COLO668 (cell line): ENCODE results near the gene PARN.
"Not testable (repeated sequence)": the region's sequence is repeated elsewhere in the genome, so short reads cannot be mapped to it uniquely, and the experiment has no call there.

ENCODE experiments used
- DNase-seq: peaks from one replicate; lab custom pipeline; 2025; ENCODE audit not compliant: unreplicated experiment; lab: John Stamatoyannopoulos, UW

The PARN gene

DNA sequence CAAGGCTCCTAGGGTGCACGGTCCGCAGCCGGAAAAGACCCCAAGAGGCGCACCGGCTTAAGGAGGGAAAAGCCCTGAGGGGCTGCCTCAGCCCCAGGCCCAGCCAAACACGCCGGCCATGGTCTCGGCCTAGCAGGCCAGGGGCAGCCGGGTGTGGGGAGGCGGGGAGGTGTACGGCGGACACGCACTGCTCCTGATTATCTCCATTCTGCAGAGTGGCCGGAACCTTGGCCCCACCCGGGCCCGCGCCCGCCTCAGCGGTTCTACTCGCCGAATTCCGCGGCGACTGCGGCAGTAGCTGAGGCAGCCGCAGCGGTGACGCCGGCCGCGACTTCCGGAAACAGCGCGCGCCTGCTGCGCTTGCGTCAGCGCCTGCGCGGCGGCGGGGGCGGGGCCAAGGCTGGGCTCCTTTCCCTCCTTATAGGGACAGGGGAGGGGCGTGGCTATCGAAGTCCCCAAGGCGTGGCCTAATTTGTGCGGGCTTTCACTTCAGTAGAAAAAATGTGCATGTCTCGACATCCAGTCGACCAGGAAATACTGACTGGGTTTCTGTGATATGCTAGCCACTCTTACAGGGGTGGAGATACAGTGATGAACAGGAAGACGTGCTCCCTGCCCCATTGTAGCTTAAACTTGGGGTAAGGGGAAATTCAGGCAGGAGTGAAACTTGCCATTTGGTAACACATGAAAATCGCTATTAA, at the start of gene PARN:
Gene PARN (minus strand): TSS at position 342 of the 701 bp plus-strand sequence. CDS start 135 bp downstream, at position 207.
- peak; percentile 95 for DNase-seq

DNA sequence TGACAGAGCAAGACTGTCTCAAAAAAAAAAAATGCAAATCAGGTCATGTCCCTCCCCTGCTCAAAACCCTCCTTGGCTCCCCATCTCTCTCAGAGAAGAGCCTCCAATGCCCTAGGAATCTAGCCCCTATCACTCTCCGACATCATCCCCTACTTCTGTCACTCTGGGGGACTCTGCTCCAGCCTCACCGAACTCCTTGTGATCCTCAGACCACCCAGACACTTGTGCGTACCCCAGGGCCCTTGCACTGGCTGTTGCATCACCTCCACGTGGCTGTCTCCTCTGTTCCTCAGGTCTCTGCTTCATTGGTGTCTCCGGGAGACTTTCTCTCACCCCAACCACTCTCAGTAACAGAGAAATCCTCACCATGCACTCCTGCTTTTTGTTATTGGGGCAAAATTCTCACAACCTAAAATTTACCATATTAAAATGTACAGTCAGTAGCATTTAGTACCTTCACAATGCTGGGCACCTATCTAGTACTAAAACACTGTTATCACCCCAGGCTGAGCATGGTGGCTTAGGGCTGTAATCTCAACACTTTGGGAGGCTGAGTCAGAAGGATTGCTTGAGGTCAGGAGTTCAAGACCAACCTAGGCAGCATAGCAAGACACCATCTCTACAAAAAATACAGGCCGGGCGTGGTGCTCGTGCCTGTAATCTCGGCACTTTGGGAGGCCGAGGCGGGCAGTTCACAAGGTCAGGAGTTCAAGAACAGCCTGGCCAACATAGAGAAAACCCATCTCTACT, 48.9 kb upstream of the PARN start:
- DNase-seq = no peak

DNA sequence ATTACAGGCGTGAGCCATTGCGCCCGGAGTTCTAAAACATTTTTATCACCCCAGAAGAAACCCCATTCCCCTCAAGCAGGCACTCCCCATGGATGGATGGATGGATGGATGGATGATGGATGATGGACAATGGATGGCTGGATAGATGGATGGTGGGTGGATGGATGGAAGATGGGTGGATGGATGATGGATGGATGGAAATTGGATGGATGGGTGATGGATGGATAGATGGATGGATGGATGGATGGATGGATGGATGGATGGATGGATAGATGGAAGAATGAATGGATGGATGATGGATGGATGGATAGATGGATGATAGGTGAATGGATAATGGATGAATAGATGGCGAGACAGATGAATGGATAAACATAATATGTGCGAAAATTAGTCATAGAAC, 47.6 kb upstream of the PARN start:
- no peak for DNase-seq

DNA sequence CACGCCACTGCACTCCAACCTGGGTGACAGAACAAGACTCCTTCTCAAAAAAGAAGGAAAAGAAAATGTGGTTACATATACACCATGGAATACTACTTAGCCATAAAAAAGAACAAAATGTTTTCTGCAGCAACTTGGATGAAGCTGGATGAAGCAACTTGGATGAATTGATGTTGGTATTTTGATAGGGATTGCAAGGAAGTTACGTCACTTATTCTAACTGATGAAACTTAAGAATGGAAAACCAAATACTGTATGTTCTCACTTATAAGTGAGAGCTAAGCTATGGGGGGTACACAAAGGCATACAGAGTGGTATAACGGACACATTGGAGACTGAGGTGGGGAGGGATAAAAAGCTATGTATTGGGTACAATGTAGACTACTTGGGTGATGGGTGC, 46.6 kb upstream of the PARN start:
- no peak for DNase-seq

DNA sequence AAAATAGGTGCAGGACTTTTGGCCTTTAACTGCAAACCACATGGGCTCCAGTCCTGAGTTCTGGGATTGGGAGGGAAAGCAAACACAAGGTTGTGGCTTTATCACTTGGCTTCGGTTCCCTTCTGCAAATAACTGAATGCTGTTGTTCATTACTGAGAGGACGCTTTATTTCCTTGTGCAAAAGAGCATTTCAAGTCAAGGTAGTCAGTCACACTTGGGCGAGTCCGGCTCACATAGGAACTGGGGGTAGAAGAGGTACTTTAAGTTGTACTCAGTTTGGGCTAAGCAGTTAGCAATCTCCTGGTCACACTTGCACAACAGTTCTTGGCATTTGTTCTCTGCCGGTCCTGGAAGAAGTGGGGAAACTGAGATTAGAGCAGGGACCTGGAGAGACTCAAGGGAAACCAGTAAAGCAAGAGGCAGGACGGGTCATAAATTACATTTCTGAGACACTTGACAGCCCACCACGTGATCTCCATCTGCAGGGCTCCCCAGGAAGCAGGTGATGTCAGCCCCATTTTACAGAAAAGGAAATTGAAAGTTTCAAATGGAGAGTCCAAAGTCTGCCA, 42.4 kb upstream of the PARN start:
- no peak for DNase-seq

DNA sequence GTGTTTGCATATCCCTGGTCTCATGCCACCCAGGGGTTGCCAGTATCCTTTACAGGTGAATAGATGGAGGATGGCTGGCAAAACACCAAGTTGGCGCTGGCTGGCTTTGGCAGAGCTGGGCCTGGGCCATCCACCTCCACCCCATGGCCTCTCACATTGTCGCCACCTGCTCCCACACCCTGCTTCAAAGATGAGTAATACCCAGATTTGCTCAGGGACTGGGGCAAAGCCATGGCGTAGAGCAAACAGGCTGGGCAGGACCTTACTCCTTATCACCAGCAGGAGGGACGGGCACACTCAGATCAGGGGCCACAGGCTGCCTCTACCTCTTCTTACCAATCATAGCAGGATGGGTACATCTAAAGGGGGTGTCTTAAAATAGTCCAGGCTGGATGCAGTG, 39.7 kb upstream of the PARN start:
- DNase-seq = no peak

DNA sequence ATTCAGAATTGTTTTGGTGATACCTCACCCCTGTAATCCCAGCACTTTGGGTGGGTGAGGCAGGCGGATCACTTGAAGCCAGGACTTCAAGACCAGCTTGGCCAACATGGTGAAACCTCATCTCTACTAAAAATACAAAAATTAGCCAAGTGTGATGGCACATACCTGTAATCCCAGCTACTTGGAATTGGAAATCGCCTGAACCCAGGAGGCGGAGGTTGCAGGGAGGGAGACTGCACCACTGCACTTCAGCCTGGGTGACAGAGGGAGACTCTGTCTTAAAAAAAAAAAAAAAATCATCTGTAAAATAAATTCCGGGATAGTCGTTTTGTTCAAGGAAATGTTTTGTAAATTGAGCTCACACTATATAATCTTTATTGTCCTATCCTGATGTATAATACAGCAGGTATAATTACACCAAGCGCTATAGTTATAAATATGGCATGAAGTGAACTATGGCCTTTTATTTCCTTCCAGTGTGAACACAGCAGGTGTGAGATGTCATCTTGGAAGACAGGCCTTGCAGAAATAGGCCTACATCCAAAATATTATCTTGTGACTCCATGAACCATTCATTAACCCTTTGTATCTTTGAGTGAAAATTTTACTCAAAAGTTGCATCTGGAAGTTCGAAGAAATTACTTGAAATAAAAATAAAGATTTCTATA, 38.6 kb upstream of the PARN start:
- no peak for DNase-seq

DNA sequence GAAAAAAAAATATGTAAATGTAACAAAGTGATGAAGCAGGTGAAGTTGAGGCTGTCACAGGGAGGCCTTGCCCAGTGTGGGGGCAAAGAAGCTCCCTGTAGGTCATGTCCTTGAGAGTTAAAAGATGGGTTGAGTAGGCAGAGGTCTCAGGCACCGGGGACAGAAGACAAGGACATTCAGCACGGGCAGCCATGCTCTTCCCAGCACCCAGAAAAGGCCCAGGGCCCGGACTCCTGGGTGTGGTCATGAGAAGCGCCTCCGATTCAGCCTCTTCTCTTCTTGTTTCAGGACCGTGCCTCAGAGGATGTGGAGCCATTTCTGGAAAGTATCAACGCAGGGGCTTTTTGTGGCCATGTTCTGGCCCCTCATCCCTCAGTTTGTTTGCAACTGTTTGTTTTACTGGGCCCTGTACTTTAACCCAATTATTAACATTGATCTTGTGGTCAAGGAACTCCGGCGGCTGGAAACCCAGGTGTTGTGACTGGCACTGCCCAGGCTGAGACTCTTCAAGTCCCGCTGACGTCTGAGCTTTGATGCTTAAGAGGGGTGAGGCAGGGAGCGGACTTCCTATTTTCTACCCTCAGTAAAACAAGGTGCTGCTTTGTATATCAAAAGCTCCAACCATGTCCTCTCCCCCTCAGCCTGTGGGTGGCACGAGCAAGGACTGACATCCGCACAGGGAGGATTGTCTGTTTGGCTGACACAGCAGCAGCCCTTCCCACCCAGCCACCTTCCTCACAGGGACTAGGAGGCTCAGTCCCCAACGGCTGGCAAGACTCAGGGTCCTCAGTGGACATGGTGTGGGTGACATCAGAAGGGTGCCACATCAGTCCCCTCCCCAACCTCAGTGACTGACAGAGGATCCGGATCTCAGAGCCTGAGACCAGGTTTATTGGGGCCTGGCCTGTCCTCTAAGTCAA, 37.5 kb upstream of the PARN start:
- DNase-seq = no peak

DNA sequence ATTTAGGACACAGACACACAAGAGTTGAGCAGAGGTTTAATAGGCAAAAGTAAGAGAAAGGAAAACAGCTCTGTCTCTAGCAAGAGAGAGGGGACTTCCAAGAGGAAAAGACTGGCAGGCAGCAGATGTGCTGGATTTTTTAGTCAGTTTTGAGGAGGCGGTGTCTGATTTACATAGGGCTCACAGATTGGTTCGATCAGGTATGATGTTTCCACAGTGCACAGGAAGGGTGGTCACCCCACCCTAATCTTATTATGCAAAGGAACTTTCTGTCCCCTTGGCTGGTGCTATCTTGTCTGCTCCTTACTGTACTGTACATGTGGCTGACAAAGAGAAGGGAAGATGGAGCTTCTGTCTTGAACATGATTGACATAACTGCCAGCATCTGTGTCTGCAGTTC, 28.0 kb upstream of the PARN start:
- DNase-seq = no peak

- no peak for DNase-seq
Observed at GRCh38 chr16:14652726-14653125, 22.7 kb upstream of the PARN start.

- no peak for DNase-seq
Observed at GRCh38 chr16:14650629-14651028, 20.6 kb upstream of the PARN start.

- DNase-seq = no peak
Observed at GRCh38 chr16:14649816-14650215, 19.8 kb upstream of the PARN start.

GRCh38 chr16:14641926-14642325, 11.9 kb upstream of the PARN start:
- DNase-seq = no peak

- no peak for DNase-seq
Observed at GRCh38 chr16:14641206-14641605, 11.1 kb upstream of the PARN start.

GRCh38 chr16:14640538-14640937, 10.5 kb upstream of the PARN start:
- DNase-seq = peak; percentile 71

DNA sequence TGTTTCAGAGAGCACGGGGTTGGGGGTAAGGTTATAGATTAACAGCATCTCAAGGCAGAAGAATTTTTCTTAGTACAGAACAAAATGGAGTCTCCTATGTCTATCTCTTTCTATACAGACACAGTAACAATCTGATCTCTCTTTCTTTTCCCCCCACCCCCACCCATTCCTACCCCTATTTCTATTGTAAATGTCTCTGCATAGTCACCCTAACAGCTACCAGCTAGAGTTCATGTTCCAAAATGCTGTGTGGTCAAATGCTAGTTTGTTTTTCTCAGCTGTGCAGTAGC, 6.8 kb upstream of the PARN start:
- not testable (repeated sequence) for DNase-seq

DNA sequence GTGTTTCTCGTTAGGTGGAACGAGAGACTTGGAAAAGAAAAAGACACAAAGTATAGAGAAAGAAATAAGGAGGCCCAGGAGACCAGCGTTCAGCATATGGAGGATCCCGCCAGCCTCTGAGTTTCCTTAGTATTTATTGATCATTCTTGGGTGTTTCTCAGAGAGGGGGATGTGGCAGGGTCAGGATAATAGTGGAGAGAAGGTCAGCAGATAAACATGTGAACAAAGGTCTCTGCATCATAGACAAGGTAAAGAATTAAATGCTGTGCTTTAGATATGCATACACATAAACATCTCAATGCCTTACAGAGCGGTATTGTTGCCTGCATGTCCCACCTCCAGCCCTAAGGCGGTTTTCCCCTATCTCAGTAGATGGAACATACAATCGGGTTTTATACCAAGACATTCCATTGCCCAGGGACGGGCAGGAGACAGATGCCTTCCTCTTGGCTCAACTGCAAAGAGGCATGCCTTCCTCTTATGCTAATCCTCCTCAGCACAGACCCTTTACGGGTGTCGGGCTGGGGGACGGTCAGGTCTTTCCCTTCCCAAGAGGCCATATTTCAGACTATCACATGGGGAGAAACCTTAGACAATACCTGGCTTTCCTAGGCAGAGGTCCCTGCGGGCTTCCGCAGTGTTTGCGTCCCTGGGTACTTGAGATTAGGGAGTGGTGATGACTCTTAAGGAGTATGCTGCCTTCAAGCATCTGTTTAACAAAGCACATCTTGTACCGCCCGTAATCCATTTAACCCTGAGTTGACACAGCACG, 6.3 kb upstream of the PARN start:
- not testable (repeated sequence) for DNase-seq

- DNase-seq = no peak
Observed at GRCh38 chr16:14635395-14636165, 5.5 kb upstream of the PARN start.

DNA sequence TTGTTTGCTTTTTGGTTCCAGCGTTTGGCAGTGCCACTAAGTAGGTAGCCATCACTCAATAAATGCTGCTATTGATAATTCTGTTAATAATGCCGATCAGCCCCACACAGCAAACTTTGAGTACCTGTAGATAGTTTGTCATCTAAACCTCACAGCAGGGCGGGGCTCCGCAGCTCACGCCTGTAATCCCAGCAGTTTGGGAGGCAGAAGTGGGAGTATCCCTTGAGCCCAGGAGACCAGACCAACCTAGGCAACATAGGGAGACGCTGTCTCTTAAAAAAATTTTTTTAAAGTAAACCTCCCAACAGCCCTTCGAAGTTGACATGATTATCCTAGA, 4.3 kb upstream of the PARN start:
- DNase-seq = peak; percentile 51
